HG02642 (cell line): ENCODE measurements around the gene SLC2A11.
"Not testable (repeated sequence)": the region's sequence is repeated elsewhere in the genome, so short reads cannot be mapped to it uniquely, and the experiment has no call there.

Experiments used
- ATAC-seq: cut with Tn5 transposase; IDR thresholded peaks from one replicate; pipeline ENCODE4 v1.9.1; 2021; ENCODE audit warnings: mild to moderate bottlenecking; ENCODE audit not compliant: unreplicated experiment, poor library complexity

The SLC2A11 gene

DNA sequence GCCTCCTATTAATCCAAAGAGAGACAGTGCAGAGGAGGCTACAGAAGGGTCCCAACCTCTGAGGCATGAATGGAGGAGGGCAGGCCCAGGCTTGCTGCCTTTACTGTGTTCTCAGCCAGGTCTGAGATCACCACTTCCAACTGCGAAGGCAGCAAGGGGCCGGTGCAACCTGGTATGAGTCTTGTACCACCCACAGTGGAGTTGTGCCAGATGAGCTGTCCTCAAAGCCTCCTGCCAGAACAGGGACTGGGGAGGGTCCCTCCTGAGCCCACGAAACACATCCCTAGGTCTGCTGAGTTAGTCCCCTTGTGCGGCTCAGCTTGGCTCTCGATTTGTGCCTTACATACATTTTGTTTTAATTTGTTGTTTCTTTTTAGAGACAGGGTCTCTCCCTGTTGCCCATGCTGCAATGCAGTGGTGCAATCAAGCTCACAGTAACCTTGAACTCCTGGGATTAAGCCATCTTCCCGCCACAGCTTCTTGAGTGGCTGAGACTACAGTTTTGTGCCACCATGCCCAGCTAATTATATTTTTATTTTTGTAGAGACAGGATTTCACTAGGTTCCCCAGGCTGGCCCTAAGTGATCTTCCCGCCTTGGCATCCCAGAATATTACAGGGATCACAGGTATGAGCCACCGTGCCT lies 45.8 kb downstream of the SLC2A11 start:
- ATAC-seq: no peak

DNA sequence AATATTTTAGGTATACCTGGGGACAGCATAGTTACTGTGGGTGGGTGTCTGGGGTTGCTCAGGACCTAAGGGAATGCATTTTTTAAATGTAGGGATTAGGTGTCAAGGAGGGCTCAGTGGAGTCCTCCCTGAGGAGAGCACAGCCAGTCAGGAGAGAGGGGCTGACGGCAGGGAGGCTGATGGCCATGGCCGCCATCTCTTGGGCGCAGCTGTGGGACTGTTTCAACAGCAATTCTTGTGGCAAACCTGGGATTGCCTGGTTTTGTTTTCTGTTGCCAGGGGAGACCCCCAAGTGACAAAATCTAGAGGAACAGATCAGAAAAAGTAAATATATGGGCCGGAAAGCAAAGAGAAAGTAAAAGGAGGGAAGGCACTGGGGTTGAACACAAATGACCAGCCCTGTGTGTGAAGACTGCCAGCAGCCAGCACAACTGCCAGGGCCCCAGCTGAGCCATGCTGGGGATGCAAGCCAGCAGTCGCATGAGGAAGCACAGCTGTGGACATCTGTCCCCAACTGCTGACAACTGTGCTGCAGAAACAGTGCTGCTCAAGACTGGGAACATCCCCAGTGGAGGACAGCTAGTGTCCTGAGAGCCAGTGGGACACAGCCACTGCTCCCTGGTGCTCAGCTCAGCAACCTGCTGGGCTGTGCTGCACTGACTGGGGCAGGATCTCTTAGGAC lies 47.0 kb downstream of the SLC2A11 start:
- ATAC-seq: no peak

DNA sequence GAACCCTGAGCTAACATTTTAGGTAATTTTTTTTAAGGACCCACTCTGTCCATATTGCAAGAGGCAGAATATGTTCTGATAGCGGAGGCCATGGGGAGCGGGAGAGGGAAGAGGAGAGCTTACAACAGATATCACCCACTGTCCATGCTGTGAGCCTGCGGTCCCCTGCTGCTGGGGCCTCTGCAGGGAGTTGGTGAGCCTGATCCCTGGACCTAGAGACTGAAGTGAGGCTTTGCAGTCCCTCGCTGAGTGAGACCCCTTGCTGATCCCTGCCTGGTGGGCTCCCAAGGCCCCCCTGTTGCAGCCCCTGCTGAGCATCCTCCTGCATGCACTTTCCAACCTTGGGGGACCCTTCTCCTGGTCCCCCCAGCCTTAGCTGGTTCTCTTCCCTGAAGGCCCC lies 49.0 kb downstream of the SLC2A11 start:
- ATAC-seq: no peak

DNA sequence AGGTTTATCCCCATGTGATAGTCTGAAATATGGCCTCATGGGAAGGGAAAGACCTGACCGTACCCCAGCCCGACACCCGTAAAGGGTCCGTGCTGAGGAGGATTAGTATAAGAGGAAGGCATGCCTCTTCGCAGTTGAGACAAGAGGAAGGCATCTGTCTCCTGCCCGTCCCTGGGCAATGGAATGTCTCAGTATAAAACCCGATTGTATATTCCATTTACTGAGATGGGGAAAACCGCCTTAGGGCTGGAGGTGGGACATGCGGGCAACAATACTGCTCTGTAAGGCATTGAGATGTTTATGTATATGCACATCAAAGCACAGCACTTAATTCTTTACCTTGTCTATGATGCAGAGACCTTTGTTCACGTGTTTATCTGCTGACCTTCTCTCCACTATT lies 49.7 kb downstream of the SLC2A11 start:
- ATAC-seq: not testable (repeated sequence)

DNA sequence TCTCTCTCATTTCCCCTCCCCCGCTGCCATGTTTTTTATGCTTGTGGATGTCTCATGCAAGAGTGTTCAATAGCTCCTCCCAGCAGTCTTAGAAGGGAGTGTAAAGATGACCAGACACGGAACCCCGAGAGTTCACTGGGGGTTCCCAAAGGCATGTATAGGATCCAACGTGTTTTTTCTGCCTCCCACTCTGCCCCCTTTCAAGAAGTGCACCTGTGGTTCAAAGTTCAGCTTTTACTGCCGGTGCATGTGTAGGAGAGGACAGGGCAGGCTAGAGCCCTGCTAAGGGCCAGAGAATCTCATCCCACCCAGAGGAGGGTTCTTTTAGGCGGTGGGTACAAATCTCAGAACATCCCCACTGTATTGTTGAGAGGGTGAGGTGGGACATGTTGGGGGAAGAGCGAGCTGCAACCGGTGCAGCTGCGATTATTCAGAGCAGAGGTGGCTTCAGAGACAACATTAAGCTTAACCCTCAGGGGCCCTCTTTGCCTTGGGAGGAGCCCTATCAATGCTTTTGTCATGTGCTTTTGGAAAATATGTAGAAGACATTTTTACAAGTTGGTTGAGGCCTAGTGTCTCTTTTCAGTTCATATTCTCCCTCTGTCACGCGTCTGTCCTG lies 51.0 kb downstream of the SLC2A11 start:
- no peak for ATAC-seq

DNA sequence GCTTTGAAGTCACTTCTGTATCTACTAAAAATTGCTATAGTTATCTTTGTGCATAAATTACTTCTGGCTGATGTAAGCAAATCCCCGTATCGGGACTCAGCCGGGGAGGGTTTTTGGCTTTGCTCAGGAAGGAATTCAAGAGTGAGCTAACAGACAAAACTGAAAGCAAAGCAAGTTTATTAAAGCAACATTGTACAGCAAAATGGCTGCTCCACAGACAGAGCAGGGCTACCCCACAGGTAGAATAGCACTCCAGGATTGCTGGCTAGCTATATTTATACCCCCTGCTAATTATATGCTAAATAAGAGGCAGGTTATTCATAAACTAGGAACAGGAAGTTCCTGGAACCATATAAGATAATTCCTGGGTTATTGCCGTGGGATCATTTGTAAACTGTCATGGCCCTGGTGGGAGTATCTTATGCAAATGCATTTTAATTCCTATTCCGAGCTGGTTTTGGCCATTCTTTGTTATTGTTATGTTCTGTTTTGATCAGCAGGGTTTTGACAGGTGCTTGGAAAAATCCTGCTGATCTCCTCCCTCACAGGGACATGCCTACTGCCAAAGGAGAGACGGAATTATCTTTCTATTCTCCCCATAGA lies 51.7 kb downstream of the SLC2A11 start:
- ATAC-seq: no peak

DNA sequence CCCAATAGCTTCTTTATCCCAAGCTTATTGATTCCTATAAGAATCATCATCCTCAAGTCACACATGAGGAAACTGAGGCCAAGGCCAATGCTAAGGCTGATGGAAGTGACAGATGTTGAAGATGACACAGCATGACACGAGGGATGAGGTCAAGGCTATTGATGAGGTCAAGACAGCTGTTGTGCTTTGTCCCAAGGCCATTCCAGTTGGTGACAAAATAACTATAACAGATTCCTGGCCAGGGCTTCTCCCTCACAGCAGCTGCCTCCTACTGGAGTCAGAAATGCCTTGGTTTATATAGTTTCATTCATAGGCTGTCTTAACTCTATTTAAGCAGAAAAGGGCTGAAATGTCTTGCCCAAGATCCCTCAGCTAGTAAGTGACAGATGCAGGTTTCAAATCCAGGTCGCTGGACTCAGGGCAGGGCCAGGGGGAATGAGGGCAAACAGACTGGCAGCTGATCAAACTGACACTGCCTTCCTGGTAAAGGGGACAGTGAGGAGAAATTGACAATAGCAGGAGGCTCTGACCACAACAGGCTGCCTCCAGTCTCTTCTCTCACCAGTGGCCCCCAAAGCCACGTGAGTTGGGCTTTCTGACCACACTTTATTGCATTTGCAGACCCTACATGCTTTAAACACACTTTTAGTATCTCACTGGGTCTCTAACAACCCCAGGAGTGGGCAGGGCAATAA lies 53.0 kb downstream of the SLC2A11 start:
- ATAC-seq: no peak

DNA sequence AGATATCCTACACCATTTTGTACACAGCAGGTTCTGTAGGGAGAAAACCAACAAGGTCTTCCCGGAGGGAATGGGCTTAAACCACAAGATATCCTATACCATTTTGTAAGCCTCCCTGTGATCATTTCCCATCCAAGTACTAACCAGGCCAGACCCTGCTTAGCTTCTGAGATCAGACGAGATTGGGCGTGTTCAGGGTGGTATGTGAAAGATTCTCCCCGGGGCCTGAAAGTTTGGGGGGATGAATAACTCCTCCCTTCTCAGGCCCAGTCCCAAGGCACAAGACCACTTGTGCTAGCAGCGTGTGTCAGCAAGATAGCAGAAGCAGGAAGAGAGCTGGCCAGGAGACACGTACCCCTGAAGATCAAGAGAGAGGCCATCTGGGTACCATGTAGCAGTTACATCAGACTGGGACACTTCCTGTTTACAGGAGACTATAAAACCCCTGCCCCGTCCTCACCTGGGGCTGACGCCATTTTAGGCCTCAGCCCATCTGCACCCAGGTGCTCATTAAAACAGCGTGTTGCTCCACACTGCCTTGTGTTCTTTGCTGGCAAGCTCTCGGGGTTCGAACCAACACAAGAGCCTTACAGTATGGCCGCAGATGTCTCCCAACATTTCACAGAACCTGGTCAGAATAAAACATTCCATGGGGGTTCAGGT lies 53.8 kb downstream of the SLC2A11 start:
- ATAC-seq: no peak

DNA sequence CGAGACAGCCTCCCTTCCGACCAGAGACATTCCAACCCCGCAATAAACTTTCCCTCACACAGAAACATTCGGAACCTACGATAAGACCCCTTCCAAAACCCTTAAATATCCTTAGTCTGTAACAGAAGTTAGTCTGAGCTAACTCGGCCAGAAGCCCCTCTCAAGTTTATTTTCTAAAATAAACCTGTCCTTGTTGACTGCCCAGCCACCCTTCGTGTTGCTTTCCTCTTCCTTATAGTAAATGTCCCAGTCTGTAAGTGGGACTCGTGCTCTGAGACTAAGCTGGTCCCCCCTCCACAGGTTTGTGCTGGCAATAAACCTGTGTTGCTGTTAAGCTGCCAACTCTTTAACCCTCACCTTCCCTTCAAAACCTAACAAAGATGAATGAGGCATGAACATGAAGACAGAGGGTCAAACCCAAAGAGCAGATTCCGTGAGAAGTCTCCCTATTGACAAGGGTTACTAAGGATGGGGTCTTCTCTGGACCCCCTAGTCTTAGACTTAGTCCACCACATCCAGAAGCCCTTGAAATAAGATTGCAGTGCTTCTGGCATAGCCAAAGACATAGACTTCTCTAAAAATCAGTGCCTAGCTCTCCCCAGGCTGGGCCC lies 54.7 kb downstream of the SLC2A11 start:
- no peak for ATAC-seq

DNA sequence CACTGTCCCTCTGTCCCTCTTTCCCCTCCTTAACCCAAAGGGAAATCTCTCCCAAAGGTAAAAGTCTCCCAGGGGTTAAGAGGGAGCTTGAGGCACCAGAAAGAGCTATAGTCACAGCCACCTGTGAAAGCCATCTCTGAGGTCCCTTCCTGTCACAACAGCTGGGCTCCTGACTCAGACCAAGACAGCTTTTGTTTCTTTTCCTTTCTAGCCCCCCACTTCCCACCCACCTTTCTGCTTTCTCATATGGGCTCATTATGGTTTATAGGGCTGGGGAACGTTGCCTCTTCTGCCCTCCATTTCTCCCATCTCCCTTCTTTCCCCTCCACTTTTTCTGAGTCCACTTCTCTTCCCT lies 55.6 kb downstream of the SLC2A11 start:
- ATAC-seq: no peak

DNA sequence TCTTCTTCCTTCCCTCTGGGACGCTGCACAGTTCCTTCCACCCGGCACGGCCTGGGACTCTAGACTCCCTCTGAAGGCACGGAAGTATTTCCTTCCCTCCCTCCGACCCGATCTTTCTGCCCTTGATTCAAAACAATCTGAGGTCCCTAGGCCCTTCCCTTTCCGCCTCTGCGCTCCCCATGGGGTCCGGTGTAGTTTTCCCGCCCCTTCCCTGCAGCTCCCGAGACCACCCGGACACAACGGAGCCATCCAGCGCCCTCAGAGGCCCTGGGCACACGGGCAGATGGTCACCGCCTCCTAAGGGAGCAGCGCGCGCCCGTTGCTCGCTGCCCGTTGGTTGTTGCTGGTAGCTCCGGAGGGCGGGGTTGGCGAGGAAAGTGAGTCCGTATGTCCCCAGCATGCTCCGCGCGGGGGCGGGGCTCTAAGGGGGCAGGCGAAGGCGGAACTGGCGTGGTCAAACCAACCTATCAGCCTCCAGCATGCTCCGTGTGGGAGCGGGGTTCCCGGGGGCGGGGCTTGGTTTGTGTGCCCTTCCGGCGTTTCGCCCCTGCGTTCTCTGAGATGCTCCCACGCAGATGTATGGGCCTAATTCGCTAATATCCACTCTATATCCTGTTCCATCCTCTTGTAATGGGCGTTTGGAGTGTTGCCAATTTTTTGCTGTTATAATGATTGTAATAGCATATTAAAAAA lies 56.1 kb downstream of the SLC2A11 start:
- peak; percentile 96 for ATAC-seq

DNA sequence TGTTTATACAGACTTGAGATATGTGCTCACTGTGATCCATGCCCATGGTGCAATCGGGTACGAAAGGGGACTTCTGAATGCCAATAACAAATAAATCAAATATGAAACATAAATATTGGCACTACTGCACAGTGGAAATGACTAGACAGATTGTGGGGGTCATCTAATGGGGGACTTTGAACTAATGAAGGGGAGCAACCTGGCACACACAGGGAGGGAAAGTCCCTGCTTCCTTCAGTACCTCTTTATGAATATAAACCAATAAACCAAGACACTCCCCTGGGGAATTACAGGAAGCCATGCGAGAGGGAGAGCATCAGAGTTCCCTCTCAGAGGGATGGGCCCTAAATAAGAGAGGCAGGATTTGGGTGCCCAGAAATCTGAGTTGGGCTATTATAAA lies 57.6 kb downstream of the SLC2A11 start:
- ATAC-seq: no peak

DNA sequence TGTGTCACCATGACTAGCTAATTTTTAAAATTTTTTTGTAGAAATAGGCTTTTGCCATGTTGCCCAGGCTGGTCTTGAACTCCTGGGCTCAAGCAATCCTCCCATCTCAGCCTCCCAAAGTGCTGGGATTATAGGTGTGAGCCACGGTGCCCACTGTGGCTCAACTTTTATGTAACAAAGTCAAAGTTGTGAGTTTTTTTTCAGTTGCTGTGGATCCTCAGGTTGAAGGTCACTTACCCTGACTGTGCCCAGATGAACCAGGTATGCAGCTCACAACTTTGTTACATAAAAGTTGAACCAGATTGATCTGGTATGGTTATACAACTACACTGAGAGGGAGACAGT lies 62.6 kb downstream of the SLC2A11 start:
- not testable (repeated sequence) for ATAC-seq

DNA sequence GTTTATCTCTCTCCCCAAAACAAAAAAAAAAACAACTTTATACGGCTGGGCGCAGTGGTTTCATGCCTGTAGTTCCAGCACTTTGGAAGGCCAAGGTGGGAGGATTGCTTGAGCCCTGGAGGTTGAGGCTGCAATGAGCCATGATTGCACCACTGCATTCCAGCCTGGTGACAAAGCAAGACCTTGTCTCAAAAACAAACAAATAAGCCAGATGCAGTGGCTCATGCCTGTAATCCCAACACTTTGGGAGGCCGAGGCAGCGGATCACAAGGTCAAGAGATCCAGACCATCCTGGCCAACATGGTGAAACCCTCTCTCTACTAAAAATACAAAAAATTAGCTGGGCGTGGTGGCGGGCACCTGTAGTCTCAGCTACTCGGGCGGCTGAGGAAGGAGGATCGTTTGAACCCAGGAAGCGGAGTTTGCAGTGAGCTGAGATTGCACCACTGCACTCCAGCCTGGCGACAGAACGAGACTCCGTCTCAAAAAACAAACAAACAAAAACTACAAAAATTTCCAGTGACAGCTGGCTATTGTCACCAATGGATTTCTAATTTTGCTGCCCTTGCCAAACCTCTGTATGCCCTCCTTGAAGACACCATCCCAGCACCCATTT lies 64.0 kb downstream of the SLC2A11 start:
- ATAC-seq: not testable (repeated sequence)

DNA sequence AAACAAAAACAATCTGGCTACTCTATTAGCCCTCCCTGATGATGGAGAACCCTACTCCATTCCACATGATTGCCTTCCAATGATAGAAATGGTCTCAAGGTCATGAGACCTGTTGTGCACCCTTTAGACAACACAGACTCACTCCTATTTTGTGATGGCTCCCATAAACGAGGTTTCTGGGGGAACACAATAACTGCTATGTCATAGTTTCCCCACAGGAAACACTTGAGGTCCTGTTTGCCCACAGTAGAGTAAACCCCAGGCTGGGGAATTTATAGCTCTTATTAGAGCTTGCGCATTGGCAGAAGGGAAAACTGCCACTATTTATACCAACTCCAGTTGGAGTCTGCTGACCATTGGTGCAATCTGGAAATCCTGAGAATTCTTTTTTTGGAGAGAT lies 65.2 kb downstream of the SLC2A11 start:
- ATAC-seq: no peak

DNA sequence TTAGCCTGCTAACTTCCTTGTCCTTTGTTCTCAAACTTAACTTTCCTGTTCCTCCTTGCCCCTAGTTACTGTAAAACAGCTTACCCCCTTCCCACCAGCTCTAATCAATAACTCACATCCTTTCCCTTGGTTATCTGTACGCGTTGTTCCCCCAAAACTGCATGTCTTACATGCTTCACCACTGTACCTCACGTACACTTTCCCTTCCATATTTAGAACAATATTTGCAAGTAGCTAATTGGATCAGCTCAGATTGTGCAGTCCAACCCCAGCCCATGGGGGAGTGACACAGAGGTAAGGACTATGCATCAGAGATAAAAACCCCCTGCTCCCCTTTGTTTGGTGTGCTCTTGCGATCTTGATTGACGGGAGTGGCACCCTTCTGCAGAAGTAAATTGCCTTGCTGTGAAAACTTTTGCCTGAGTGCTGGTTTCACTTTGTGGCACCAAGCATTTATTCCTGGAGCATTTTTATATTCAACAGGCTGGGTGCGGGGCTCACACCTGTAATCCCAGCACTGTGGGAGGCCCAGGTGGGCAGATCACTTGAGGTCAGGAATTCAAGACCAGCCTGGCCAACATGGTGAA lies 67.4 kb downstream of the SLC2A11 start:
- ATAC-seq: no peak

DNA sequence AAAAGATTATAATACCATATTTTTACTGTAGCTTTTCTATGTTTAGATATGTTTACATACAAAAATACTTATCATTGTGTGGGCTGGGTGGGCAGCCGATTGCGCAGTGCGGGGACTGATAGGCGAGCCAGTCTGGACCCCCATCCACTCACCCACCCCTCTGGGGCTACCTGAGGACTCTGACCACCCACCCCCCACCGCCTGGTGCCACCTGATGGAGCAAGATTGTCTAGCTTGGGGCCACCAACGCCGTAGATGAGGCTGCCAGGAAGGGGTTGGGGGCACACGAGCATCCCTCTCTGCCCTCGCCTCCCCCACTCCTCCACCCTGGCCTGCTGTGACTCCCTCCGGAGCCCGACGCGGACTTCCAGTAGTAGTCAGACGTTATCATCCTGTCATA lies 68.9 kb downstream of the SLC2A11 start:
- ATAC-seq: no peak
